GM23338 (cell line): ENCODE measurements around the gene VPS35.

Source experiments
- CREB1 ChIP-seq: fragments of 250-450 bp; sonication (Bioruptor Pico); IDR thresholded peaks from 2 replicates; pipeline ENCODE4 v1.5.0; 2020; ENCODE audit warnings: low read depth, mild to moderate bottlenecking, moderate library complexity
- EZH2 ChIP-seq: fragments of 200-600 bp; sonication (generic); IDR thresholded peaks from one replicate; pipeline ENCODE4 v1.8.0; 2017; ENCODE audit warnings: antibody characterized with exemption, mild to moderate bottlenecking, low read depth; ENCODE audit not compliant: unreplicated experiment
- EZH2phosphoT487 ChIP-seq: fragments of 200-600 bp; sonication (generic); IDR thresholded peaks from one replicate; pipeline ENCODE4 v1.8.1; 2018; ENCODE audit warnings: antibody characterized with exemption; ENCODE audit not compliant: unreplicated experiment
- JUNB ChIP-seq: IDR thresholded peaks from one replicate; pipeline ENCODE4 v1.6.1; 2016; ENCODE audit warnings: antibody characterized with exemption; ENCODE audit not compliant: unreplicated experiment
- NANOG ChIP-seq: IDR thresholded peaks from 2 replicates; pipeline ENCODE4 v1.6.1; 2016; ENCODE audit warnings: antibody characterized with exemption, borderline replicate concordance
- POLR2AphosphoS5 ChIP-seq: IDR thresholded peaks from 2 replicates; pipeline ENCODE4 v1.6.1; 2016; ENCODE audit warnings: antibody characterized with exemption, low read depth
- STAT1 ChIP-seq: IDR thresholded peaks from one replicate; pipeline ENCODE4 v1.6.1; 2016; ENCODE audit warnings: antibody characterized with exemption; ENCODE audit not compliant: unreplicated experiment
- ZNF331 ChIP-seq: fragments of 250-450 bp; sonication (Bioruptor Pico); IDR thresholded peaks from 2 replicates; pipeline ENCODE4 v1.5.0; 2020; ENCODE audit warnings: low read depth, mild to moderate bottlenecking, moderate library complexity
- TF ChIP-seq, protein P1 (sequence below), 2 experiments: fragments of 200-600 bp in 1 of 2; sonication (generic) in 1 of 2; conservative IDR thresholded peaks; 2 replicates each; pipeline versions ENCODE4 v1.5.1 to v1.6.1; 2016 to 2017; ENCODE audit warnings: antibody characterized with exemption in 2 of 2, low read depth in 2 of 2, mild to moderate bottlenecking in 2 of 2, moderate library complexity in 1 of 2
- TF ChIP-seq, protein P2 (sequence below): IDR thresholded peaks from one replicate; pipeline ENCODE4 v1.6.1; 2018; ENCODE audit warnings: antibody characterized with exemption; ENCODE audit not compliant: unreplicated experiment
- TF ChIP-seq, protein P3 (sequence below): fragments of 250-450 bp; sonication (Bioruptor Pico); IDR thresholded peaks from 2 replicates; pipeline ENCODE4 v1.5.0; 2020; ENCODE audit warnings: mild to moderate bottlenecking, moderate library complexity

DNA sequence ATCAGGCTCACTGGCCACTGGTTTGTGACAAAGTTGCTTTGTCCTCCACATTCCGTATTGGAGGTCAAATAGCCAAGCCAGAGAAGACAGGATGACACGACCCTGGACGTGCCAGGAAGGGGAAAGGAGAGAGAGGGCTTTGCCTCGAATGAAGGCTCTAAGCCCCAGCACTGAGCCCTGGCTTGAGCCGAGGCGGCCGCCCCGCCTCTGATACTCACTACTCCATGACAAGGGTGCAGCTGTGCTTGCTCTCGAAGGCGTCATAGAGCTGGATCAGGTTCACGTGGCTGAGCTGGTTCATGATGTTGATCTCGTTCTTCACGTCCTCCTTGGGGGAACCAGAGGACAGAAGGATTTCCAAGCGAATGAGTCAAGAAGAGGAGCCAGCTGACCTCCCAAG, 39.8 kb upstream of the VPS35 start:
- TF ChIP-seq POLR2AphosphoS5 (no peak), EZH2 (no peak), EZH2phosphoT487 (no peak), CREB1 (no peak), JUNB (no peak), STAT1 (no peak), ZNF331 (CRISPR knock-in tag) (no peak), NANOG (no peak)
- TF ChIP-seq, protein P1, sequence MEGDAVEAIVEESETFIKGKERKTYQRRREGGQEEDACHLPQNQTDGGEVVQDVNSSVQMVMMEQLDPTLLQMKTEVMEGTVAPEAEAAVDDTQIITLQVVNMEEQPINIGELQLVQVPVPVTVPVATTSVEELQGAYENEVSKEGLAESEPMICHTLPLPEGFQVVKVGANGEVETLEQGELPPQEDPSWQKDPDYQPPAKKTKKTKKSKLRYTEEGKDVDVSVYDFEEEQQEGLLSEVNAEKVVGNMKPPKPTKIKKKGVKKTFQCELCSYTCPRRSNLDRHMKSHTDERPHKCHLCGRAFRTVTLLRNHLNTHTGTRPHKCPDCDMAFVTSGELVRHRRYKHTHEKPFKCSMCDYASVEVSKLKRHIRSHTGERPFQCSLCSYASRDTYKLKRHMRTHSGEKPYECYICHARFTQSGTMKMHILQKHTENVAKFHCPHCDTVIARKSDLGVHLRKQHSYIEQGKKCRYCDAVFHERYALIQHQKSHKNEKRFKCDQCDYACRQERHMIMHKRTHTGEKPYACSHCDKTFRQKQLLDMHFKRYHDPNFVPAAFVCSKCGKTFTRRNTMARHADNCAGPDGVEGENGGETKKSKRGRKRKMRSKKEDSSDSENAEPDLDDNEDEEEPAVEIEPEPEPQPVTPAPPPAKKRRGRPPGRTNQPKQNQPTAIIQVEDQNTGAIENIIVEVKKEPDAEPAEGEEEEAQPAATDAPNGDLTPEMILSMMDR (conservative IDR thresholded peaks at IDR 0.05; ENCODE audit: low read depth in 2 of 2): no peak
- TF ChIP-seq, protein P2, sequence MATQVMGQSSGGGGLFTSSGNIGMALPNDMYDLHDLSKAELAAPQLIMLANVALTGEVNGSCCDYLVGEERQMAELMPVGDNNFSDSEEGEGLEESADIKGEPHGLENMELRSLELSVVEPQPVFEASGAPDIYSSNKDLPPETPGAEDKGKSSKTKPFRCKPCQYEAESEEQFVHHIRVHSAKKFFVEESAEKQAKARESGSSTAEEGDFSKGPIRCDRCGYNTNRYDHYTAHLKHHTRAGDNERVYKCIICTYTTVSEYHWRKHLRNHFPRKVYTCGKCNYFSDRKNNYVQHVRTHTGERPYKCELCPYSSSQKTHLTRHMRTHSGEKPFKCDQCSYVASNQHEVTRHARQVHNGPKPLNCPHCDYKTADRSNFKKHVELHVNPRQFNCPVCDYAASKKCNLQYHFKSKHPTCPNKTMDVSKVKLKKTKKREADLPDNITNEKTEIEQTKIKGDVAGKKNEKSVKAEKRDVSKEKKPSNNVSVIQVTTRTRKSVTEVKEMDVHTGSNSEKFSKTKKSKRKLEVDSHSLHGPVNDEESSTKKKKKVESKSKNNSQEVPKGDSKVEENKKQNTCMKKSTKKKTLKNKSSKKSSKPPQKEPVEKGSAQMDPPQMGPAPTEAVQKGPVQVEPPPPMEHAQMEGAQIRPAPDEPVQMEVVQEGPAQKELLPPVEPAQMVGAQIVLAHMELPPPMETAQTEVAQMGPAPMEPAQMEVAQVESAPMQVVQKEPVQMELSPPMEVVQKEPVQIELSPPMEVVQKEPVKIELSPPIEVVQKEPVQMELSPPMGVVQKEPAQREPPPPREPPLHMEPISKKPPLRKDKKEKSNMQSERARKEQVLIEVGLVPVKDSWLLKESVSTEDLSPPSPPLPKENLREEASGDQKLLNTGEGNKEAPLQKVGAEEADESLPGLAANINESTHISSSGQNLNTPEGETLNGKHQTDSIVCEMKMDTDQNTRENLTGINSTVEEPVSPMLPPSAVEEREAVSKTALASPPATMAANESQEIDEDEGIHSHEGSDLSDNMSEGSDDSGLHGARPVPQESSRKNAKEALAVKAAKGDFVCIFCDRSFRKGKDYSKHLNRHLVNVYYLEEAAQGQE: no peak
- TF ChIP-seq, protein P3, sequence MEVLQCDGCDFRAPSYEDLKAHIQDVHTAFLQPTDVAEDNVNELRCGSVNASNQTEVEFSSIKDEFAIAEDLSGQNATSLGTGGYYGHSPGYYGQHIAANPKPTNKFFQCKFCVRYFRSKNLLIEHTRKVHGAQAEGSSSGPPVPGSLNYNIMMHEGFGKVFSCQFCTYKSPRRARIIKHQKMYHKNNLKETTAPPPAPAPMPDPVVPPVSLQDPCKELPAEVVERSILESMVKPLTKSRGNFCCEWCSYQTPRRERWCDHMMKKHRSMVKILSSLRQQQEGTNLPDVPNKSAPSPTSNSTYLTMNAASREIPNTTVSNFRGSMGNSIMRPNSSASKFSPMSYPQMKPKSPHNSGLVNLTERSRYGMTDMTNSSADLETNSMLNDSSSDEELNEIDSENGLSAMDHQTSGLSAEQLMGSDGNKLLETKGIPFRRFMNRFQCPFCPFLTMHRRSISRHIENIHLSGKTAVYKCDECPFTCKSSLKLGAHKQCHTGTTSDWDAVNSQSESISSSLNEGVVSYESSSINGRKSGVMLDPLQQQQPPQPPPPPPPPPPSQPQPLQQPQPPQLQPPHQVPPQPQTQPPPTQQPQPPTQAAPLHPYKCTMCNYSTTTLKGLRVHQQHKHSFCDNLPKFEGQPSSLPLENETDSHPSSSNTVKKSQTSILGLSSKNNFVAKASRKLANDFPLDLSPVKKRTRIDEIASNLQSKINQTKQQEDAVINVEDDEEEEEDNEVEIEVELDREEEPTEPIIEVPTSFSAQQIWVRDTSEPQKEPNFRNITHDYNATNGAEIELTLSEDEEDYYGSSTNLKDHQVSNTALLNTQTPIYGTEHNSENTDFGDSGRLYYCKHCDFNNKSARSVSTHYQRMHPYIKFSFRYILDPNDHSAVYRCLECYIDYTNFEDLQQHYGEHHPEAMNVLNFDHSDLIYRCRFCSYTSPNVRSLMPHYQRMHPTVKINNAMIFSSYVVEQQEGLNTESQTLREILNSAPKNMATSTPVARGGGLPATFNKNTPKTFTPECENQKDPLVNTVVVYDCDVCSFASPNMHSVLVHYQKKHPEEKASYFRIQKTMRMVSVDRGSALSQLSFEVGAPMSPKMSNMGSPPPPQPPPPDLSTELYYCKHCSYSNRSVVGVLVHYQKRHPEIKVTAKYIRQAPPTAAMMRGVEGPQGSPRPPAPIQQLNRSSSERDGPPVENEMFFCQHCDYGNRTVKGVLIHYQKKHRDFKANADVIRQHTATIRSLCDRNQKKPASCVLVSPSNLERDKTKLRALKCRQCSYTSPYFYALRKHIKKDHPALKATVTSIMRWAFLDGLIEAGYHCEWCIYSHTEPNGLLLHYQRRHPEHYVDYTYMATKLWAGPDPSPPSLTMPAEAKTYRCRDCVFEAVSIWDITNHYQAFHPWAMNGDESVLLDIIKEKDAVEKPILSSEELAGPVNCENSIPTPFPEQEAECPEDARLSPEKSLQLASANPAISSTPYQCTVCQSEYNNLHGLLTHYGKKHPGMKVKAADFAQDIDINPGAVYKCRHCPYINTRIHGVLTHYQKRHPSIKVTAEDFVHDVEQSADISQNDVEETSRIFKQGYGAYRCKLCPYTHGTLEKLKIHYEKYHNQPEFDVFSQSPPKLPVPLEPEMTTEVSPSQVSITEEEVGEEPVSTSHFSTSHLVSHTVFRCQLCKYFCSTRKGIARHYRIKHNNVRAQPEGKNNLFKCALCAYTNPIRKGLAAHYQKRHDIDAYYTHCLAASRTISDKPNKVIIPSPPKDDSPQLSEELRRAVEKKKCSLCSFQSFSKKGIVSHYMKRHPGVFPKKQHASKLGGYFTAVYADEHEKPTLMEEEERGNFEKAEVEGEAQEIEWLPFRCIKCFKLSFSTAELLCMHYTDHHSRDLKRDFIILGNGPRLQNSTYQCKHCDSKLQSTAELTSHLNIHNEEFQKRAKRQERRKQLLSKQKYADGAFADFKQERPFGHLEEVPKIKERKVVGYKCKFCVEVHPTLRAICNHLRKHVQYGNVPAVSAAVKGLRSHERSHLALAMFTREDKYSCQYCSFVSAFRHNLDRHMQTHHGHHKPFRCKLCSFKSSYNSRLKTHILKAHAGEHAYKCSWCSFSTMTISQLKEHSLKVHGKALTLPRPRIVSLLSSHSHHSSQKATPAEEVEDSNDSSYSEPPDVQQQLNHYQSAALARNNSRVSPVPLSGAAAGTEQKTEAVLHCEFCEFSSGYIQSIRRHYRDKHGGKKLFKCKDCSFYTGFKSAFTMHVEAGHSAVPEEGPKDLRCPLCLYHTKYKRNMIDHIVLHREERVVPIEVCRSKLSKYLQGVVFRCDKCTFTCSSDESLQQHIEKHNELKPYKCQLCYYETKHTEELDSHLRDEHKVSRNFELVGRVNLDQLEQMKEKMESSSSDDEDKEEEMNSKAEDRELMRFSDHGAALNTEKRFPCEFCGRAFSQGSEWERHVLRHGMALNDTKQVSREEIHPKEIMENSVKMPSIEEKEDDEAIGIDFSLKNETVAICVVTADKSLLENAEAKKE: no peak
